Measurements from ENCODE around the gene GOLT1A.

GOLT1A gene

GRCh38 chr1:204162494-204163074 lies 51.2 kb downstream of the GOLT1A start:
- DNase-seq (ENCODE audit: low read depth in 1 of 2, low spot score in 1 of 2), result peak; percentile 80 to 90
- no peak for TF ChIP-seq JUND (IDR thresholded peaks at IDR 0.05; ENCODE audit: low read depth)
- in situ Hi-C loops (cut with HindIII; ENCODE audit: low pct_unique_long_range_greater_than_20kb, low sequenced_read_pairs), result no loop called here

GRCh38 chr1:204161609-204162493 lies 51.9 kb downstream of the GOLT1A start:
- in situ Hi-C loops (cut with HindIII; ENCODE audit: low pct_unique_long_range_greater_than_20kb, low sequenced_read_pairs), result no loop called here
- no peak for DNase-seq (ENCODE audit: low read depth in 1 of 2, low spot score in 1 of 2)
- no peak for TF ChIP-seq JUND (IDR thresholded peaks at IDR 0.05; ENCODE audit: low read depth)

GRCh38 chr1:204157962-204158361 lies 55.8 kb downstream of the GOLT1A start:
- no peak for TF ChIP-seq JUND (IDR thresholded peaks at IDR 0.05; ENCODE audit: low read depth)
- in situ Hi-C loops (cut with HindIII; ENCODE audit: low pct_unique_long_range_greater_than_20kb, low sequenced_read_pairs), result no loop called here
- no peak for DNase-seq (ENCODE audit: low read depth in 1 of 2, low spot score in 1 of 2)

- TF ChIP-seq JUND (IDR thresholded peaks at IDR 0.05; ENCODE audit: low read depth), result no peak
- no peak for DNase-seq (ENCODE audit: low read depth in 1 of 2, low spot score in 1 of 2)
- in situ Hi-C loops (cut with HindIII; ENCODE audit: low pct_unique_long_range_greater_than_20kb, low sequenced_read_pairs), result no loop called here
These were observed 57.9 kb downstream of the GOLT1A start for GRCh38 chr1:204155881-204156280.

GRCh38 chr1:204154568-204155255 lies 59.1 kb downstream of the GOLT1A start:
- no peak for TF ChIP-seq JUND (IDR thresholded peaks at IDR 0.05; ENCODE audit: low read depth)
- in situ Hi-C loops (cut with HindIII; ENCODE audit: low pct_unique_long_range_greater_than_20kb, low sequenced_read_pairs), result no loop called here

GRCh38 chr1:204153667-204154066 lies 60.1 kb downstream of the GOLT1A start:
- in situ Hi-C loops (cut with HindIII; ENCODE audit: low pct_unique_long_range_greater_than_20kb, low sequenced_read_pairs), result no loop called here
- DNase-seq (ENCODE audit: low read depth in 1 of 2, low spot score in 1 of 2), result no peak

More at GRCh38 chr1:204154568-204155255, 59.1 kb downstream of the GOLT1A start:
- no peak for DNase-seq (ENCODE audit: low read depth in 1 of 2, low spot score in 1 of 2)

GRCh38 chr1:204152310-204153044 lies 61.3 kb downstream of the GOLT1A start:
- no peak for DNase-seq (ENCODE audit: low read depth in 1 of 2, low spot score in 1 of 2)
- TF ChIP-seq JUND (IDR thresholded peaks at IDR 0.05; ENCODE audit: low read depth), result no peak
- in situ Hi-C loops (cut with HindIII; ENCODE audit: low pct_unique_long_range_greater_than_20kb, low sequenced_read_pairs), result no loop called here

More at GRCh38 chr1:204153667-204154066, 60.1 kb downstream of the GOLT1A start:
- TF ChIP-seq JUND (IDR thresholded peaks at IDR 0.05; ENCODE audit: low read depth), result no peak

GRCh38 chr1:204151552-204152309 lies 62.1 kb downstream of the GOLT1A start, which contains the start of gene ETNK2:
Gene ETNK2, minus strand, starts transcription at chr1:204152044. Its CDS starts 192 bp downstream, at chr1:204151852.
- TF ChIP-seq JUND (IDR thresholded peaks at IDR 0.05; ENCODE audit: low read depth), result no peak
- in situ Hi-C loops (cut with HindIII; ENCODE audit: low pct_unique_long_range_greater_than_20kb, low sequenced_read_pairs), result no loop called here
- DNase-seq (ENCODE audit: low read depth in 1 of 2, low spot score in 1 of 2), result peak; percentile 78 to 89

GRCh38 chr1:204150702-204151551 lies 62.9 kb downstream of the GOLT1A start:
- peak in 1 of 2 experiments; percentile 56 for DNase-seq (ENCODE audit: low read depth in 1 of 2, low spot score in 1 of 2)
- in situ Hi-C loops (cut with HindIII; ENCODE audit: low pct_unique_long_range_greater_than_20kb, low sequenced_read_pairs), result no loop called here
- TF ChIP-seq JUND (IDR thresholded peaks at IDR 0.05; ENCODE audit: low read depth), result no peak

- in situ Hi-C loops (cut with HindIII; ENCODE audit: low pct_unique_long_range_greater_than_20kb, low sequenced_read_pairs), result loop anchor here (25.0 kb wide), 1 partner anchor 288 kb away; the partner anchor contains the start of gene SNRPE
- DNase-seq (ENCODE audit: low read depth in 1 of 2, low spot score in 1 of 2), result peak in 1 of 2 experiments; percentile 24
- TF ChIP-seq JUND (IDR thresholded peaks at IDR 0.05; ENCODE audit: low read depth), result no peak
These were observed 63.9 kb downstream of the GOLT1A start for GRCh38 chr1:204149635-204150565.

Data from T47D (cell line).